Nephron progenitor cell (in vitro differentiated cells): ENCODE data around the gene OSBPL5.

Source experiments
- DNase-seq: peaks from one replicate; pipeline ENCODE4 v3.0.0; 2021
- H3K27ac Mint-ChIP-seq: 2 replicates; pipeline ENCODE4 v1.8.0; 2021; ENCODE audit warnings: mild to moderate bottlenecking, moderate library complexity, mixed read lengths
- H3K27me3 Mint-ChIP-seq: 2 replicates; pipeline ENCODE4 v1.8.0; 2021; ENCODE audit warnings: mild to moderate bottlenecking, low read depth, mixed read lengths; ENCODE audit not compliant: poor library complexity
- H3K36me3 Mint-ChIP-seq: 2 replicates; pipeline ENCODE4 v1.8.0; 2021; ENCODE audit warnings: low read depth, mixed read lengths
- H3K4me1 Mint-ChIP-seq: 2 replicates; pipeline ENCODE4 v1.8.0; 2021; ENCODE audit warnings: mixed read lengths
- H3K4me3 Mint-ChIP-seq: 2 replicates; pipeline ENCODE4 v1.8.0; 2021; ENCODE audit warnings: mild to moderate bottlenecking, moderate library complexity, mixed read lengths
- H3K9me3 Mint-ChIP-seq: 2 replicates; pipeline ENCODE4 v1.8.0; 2021; ENCODE audit warnings: mild to moderate bottlenecking, moderate library complexity, mixed read lengths
- TF ChIP-seq, protein P1 (sequence below): fragments of 200-600 bp; sonication (generic); IDR thresholded peaks from 2 replicates; pipeline ENCODE4 v1.5.0; 2021; ENCODE audit warnings: antibody characterized with exemption

Gene OSBPL5

DNA sequence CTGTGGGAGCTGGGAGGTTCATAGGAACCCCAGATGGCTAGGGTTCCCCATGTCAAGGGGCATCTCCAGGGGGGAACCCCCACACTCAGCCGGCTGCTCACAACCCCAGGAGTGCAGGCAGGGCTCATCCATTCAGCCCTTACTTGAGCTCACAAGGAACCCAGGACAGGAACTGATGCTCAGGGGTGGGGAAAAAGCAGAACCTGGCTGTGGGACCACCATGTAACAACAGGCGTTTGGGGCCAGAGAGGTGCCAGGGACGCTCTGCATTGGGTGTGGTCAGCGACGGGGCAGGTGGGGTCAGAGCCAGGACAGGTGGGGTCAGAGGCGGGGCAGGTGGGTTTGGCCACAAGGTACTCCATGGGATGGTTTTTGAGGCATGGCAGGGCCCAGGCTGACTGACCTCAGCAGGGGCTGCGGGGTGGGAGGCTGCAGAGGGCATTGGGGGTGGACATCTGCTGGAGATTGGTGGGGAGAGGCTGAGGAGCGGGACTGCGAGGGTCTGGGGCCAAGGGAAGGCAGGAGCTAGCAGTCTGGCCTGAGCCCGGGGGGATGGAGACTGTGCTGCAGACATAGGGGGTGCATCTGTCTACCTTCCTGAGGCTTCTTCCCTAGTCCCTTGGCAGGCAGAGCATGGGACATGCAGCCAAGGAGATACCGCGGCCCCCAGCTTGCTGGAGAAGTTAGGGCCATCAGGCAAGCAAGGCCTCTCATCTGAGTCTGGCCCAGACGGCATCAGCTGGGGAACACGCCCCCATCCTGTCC, 73.8 kb downstream of the OSBPL5 start:
- no peaks in the 10 kb centered on the region for H3K9me3 Mint-ChIP-seq
- H3K4me3 Mint-ChIP-seq, result no peak overlapping the region
- H3K4me1 Mint-ChIP-seq, result peaks cover 8% of the 10 kb centered on the region
- peaks cover 8% of the 10 kb centered on the region for H3K36me3 Mint-ChIP-seq
- TF ChIP-seq, protein P1, sequence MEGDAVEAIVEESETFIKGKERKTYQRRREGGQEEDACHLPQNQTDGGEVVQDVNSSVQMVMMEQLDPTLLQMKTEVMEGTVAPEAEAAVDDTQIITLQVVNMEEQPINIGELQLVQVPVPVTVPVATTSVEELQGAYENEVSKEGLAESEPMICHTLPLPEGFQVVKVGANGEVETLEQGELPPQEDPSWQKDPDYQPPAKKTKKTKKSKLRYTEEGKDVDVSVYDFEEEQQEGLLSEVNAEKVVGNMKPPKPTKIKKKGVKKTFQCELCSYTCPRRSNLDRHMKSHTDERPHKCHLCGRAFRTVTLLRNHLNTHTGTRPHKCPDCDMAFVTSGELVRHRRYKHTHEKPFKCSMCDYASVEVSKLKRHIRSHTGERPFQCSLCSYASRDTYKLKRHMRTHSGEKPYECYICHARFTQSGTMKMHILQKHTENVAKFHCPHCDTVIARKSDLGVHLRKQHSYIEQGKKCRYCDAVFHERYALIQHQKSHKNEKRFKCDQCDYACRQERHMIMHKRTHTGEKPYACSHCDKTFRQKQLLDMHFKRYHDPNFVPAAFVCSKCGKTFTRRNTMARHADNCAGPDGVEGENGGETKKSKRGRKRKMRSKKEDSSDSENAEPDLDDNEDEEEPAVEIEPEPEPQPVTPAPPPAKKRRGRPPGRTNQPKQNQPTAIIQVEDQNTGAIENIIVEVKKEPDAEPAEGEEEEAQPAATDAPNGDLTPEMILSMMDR, result no peak
- H3K27me3 Mint-ChIP-seq, result no peaks in the 10 kb centered on the region
- DNase-seq, result no peak
- H3K27ac Mint-ChIP-seq, result no peak overlapping the region

DNA sequence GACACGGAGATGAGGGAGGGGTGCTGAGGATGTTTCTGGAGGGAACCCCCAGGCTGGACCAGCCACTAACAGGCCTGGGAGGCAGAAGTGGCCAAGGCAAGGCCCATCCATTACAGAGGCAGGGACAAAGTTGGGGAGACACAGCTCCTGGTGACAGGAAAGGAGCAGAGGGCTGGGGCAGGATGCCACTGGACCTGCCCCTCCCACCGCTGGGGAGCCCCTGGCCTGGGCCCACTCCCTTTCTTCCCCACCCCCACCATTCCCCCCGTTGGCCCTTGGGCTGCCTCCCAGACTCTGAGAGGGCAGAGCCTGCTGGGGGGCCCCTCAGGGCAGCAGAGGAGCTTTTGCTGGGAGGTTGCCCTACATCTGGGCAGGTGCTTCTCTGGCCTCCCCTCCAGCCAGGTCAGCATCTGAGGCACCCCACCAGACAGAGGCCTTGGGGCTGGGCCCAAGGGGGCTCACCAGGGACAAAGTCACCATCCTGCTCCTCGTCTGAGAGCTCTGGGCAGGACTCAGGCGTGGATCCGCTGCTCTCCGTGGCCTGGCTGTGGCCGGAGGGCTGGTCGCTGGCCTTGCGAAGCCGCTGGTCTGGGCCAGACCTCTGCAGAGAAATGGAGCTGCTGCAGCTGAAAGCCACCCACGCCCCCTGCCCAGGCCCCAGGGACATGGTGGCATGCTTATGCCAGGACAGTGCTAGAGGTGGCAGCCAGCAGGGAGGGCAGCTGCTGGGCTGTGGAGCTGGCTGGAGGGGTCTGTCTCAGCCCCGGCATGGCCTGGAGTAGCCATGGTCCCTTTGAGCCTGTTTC, 74.8 kb downstream of the OSBPL5 start:
- no peak for DNase-seq
- peaks cover 8% of the 10 kb centered on the region for H3K4me1 Mint-ChIP-seq
- TF ChIP-seq, protein P1, result no peak
- no peaks in the 10 kb centered on the region for H3K9me3 Mint-ChIP-seq
- H3K27ac Mint-ChIP-seq, result no peak overlapping the region
- H3K27me3 Mint-ChIP-seq, result peaks cover 7% of the 10 kb centered on the region
- no peaks in the 10 kb centered on the region for H3K36me3 Mint-ChIP-seq
- no peak overlapping the region for H3K4me3 Mint-ChIP-seq

DNA sequence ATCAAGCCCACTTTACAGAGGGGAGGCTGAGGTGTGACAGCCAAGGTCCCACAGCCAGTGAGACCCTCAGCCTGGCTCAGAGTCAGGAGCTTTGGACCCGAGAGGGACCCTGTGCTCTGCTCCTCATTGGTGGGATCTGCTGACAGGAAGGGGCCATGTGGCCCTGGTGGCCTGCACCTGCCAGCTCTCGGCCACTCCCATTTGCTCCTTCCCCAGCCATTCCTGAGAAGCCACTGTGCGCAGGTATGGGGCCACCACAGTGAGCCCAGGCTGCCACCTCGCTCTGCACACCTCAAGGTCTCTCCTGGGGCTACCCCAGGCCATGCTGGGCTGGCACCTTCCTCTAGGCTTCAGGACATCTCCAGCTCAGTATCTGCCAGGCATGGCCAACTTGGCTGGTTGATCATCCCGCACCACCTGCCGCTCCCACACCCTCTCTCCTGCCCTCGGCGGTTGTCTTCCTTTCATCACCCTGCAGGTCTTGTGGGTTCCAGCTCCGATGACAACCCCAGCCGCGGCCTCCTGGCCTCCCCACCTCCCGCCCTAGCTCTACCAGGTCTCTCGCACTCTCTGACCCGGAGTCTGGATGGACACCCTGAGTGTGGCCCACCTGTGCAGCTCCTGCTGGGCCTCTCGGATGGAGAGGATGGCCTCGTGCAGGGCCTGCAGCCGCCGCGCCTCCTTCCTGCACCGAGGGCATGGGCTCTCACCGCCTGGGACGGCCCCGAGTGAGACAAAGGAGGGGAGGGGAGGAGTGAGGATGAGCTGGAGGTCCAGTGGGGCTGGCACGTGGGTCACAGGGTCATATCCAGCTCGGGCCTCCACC, 75.7 kb downstream of the OSBPL5 start:
- Mint-ChIP-seq H3K4me1 (peaks cover 8% of the 10 kb centered on the region), H3K27me3 (peaks cover 8% of the 10 kb centered on the region), H3K27ac (no peak overlapping the region), H3K4me3 (no peak overlapping the region), H3K36me3 (no peaks in the 10 kb centered on the region), H3K9me3 (no peaks in the 10 kb centered on the region)
- TF ChIP-seq, protein P1, result no peak
- no peak for DNase-seq

DNA sequence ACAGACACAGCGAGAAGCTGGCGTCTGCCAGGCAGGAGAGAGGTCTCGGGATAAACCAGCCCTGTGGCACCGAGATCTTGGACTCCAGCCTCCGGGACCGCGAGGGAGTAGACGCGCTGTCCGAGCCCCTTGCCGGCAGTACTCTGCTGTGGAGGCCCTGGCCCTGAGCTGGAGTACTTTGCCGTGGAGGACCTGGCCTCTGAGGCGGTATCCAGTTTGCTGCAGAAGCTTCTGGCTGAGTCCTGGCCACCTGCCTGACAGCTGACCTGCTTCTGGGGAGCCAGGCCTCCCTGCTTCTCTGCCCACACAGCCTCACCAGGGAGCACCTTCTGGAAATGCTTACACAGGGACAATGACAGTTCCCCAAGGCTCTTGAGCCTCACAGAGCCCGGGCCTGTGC, 76.3 kb downstream of the OSBPL5 start:
- H3K4me3 Mint-ChIP-seq, result no peak overlapping the region
- H3K4me1 Mint-ChIP-seq, result peaks cover 8% of the 10 kb centered on the region
- H3K9me3 Mint-ChIP-seq, result no peaks in the 10 kb centered on the region
- no peak overlapping the region for H3K27ac Mint-ChIP-seq
- TF ChIP-seq, protein P1, result no peak
- H3K36me3 Mint-ChIP-seq, result no peaks in the 10 kb centered on the region
- no peak for DNase-seq
- H3K27me3 Mint-ChIP-seq, result peaks cover 14% of the 10 kb centered on the region

DNA sequence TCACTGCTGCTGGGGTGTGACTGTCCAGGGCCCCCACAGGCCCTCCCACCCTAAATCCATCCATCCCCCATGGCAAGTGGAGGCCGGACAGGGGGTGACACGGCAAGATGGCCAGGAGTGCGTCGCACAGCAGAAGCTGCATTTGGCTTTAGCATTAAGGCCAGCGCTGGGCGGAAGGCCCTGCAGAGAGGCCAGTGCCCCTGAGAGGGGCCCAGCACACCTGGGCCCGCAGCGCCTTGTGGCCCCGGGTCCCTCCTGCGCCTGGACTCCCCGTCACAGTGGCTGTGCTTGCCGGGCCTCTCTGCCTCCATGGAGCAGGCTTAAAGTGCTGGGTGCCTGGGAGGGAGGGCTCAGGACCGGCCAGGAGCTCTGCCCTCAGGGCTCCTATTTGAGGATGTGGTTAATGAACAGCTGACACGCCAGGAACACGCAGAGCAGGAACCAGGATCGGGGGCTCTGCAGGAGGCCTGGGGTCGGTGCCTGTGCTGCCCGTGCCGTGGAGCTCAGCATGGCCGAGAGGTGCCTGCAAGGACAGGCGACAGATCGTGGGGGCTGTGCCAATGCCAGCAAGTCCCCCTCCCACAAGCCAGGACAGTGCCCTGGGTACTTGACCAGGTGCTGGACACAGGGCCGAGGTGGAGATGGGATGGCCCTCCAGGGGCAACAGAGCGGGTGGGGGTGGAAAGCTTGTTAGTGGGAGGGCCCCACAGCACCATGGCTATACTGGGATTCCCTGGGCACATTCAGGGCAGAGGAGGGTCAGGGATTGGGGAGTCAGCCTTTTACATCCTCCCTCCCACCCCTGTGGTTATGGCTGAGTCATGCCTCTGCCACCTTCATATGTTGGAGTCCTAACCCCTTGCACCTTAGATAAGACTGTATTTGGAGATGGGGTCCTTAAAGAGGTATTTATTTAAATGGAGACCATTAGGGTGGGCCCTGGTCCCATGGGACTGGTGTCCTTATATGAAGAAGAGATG, 77.0 kb downstream of the OSBPL5 start:
- H3K27ac Mint-ChIP-seq, result no peak overlapping the region
- TF ChIP-seq, protein P1, result no peak
- no peaks in the 10 kb centered on the region for H3K9me3 Mint-ChIP-seq
- peaks cover 4% of the 10 kb centered on the region for H3K4me1 Mint-ChIP-seq
- no peak for DNase-seq
- peaks cover 14% of the 10 kb centered on the region for H3K27me3 Mint-ChIP-seq
- no peaks in the 10 kb centered on the region for H3K36me3 Mint-ChIP-seq
- H3K4me3 Mint-ChIP-seq, result no peak overlapping the region
